Mesendoderm (in vitro differentiated cells): Measurements from ENCODE around the gene IPCEF1.
"Not testable (repeated sequence)": the region's sequence is repeated elsewhere in the genome, so short reads cannot be mapped to it uniquely, and the experiment has no call there.

Experiments used
- DNase-seq: peaks from one replicate; pipeline ENCODE4 v3.0.0; 2013
- H2AK5ac ChIP-seq: 2 replicates; pipeline ENCODE4 v1.6.1; 2013; ENCODE audit warnings: low read length, inconsistent platforms
- H2BK120ac ChIP-seq: 2 replicates; pipeline ENCODE4 v1.6.1; 2013; ENCODE audit warnings: low read depth, mild to moderate bottlenecking, low read length, moderate library complexity, mixed read lengths
- H2BK15ac ChIP-seq: replicated peaks from 2 replicates; pipeline ENCODE4 v1.6.1; 2013; ENCODE audit warnings: low read depth, mild to moderate bottlenecking, moderate library complexity
- H2BK5ac ChIP-seq: 2 replicates; pipeline ENCODE4 v1.6.1; 2013; ENCODE audit warnings: low read length, inconsistent platforms
- H3K18ac ChIP-seq: 2 replicates; pipeline ENCODE4 v1.6.1; 2013; ENCODE audit warnings: mild to moderate bottlenecking, low read length, mixed read lengths
- H3K23ac ChIP-seq: one replicate; pipeline ENCODE4 v1.6.1; 2013; ENCODE audit warnings: low read length
- H3K27ac ChIP-seq: 2 replicates; pipeline ENCODE4 v1.5.1; 2013; ENCODE audit warnings: low read depth, mild to moderate bottlenecking, inconsistent platforms, low read length, moderate library complexity
- H3K27me3 ChIP-seq: 2 replicates; pipeline ENCODE4 v1.6.1; 2013; ENCODE audit warnings: low read length, control low read depth, mild to moderate bottlenecking, inconsistent platforms; ENCODE audit not compliant: insufficient read depth, poor library complexity
- H3K36me3 ChIP-seq: 2 replicates; pipeline ENCODE4 v1.6.1; 2013; ENCODE audit warnings: low read length, inconsistent platforms; ENCODE audit not compliant: control insufficient read depth, insufficient read depth
- H3K4ac ChIP-seq: one replicate; pipeline ENCODE4 v1.6.1; 2013; ENCODE audit warnings: low read depth, mild to moderate bottlenecking, low read length, moderate library complexity
- H3K4me1 ChIP-seq: 2 replicates; pipeline ENCODE4 v1.6.1; 2013; ENCODE audit warnings: low read depth, low read length, inconsistent platforms; ENCODE audit not compliant: control insufficient read depth
- H3K4me2 ChIP-seq: 2 replicates; pipeline ENCODE4 v1.6.1; 2013; ENCODE audit warnings: low read length
- H3K4me3 ChIP-seq: 2 replicates; pipeline ENCODE4 v1.5.1; 2013; ENCODE audit warnings: mild to moderate bottlenecking, low read length
- H3K56ac ChIP-seq: one replicate; pipeline ENCODE4 v1.6.1; 2013; ENCODE audit warnings: low read length
- H3K79me1 ChIP-seq: 2 replicates; pipeline ENCODE4 v1.6.1; 2013; ENCODE audit warnings: low read length, inconsistent platforms
- H3K79me2 ChIP-seq: 2 replicates; pipeline ENCODE4 v1.6.1; 2013; ENCODE audit warnings: mild to moderate bottlenecking, low read length; ENCODE audit not compliant: control insufficient read depth, insufficient read depth
- H3K9ac ChIP-seq: 2 replicates; pipeline ENCODE4 v1.6.1; 2013; ENCODE audit warnings: low read length, inconsistent platforms
- H4K5ac ChIP-seq: one replicate; pipeline ENCODE4 v1.6.1; 2013; ENCODE audit warnings: low read length
- H4K8ac ChIP-seq: one replicate; pipeline ENCODE4 v1.6.1; 2013; ENCODE audit warnings: low read depth, mild to moderate bottlenecking, control low read depth, low read length, moderate library complexity
- WGBS: extraction: QIAGEN DNeasy Blood & Tissue Kit; methylation state at CpG from one replicate; pipeline ENCODE4 v1.1.7; 2013; ENCODE audit warnings: low lambda C conversion rate, missing lambda C conversion rate; ENCODE audit not compliant: insufficient coverage; ENCODE audit errors: extremely low coverage; 5-methylcytosine and 5-hydroxymethylcytosine counted together

The IPCEF1 gene

GRCh38 chr6:154242617-154243357 lies 113.8 kb downstream of the IPCEF1 start:
- no CpG with 5 or more reads among the region's 13 CpGs for WGBS
- Histone ChIP-seq H3K4me1 (peaks cover 14% of the 10 kb centered on the region), H3K18ac (no peak overlapping the region), H3K4ac (no peak overlapping the region), H3K27ac (no peak overlapping the region), H2BK120ac (no peak overlapping the region), H3K79me2 (no peaks in the 10 kb centered on the region), H3K4me2 (no peak overlapping the region), H4K5ac (peak overlapping the region; percentile 36), H3K79me1 (no peaks in the 10 kb centered on the region), H3K27me3 (no peaks in the 10 kb centered on the region), H3K36me3 (no peaks in the 10 kb centered on the region), H2BK15ac (no peak overlapping the region), H3K23ac (no peak overlapping the region), H2BK5ac (no peak overlapping the region), H2AK5ac (no peak overlapping the region), H4K8ac (no peak overlapping the region), H3K56ac (no peak overlapping the region), H3K4me3 (no peak overlapping the region), H3K9ac (no peak overlapping the region)
- DNase-seq: no peak

GRCh38 chr6:154241581-154241980 lies 115.0 kb downstream of the IPCEF1 start:
- H3K9ac ChIP-seq: no peak overlapping the region
- H2AK5ac ChIP-seq: no peak overlapping the region
- DNase-seq: peak; percentile 37
- no peak overlapping the region for H2BK15ac ChIP-seq
- no peak overlapping the region for H3K18ac ChIP-seq
- H3K36me3 ChIP-seq: no peaks in the 10 kb centered on the region
- no peak overlapping the region for H3K23ac ChIP-seq
- no CpG with 5 or more reads among the region's 8 CpGs for WGBS
- no peak overlapping the region for H4K8ac ChIP-seq
- H3K4me3 ChIP-seq: no peak overlapping the region
- H3K4ac ChIP-seq: no peak overlapping the region
- H2BK120ac ChIP-seq: no peak overlapping the region
- H3K79me1 ChIP-seq: no peaks in the 10 kb centered on the region
- H3K27ac ChIP-seq: no peak overlapping the region
- no peak overlapping the region for H2BK5ac ChIP-seq
- no peaks in the 10 kb centered on the region for H3K79me2 ChIP-seq
- peaks cover 11% of the 10 kb centered on the region for H3K4me1 ChIP-seq
- H3K27me3 ChIP-seq: no peaks in the 10 kb centered on the region
- no peak overlapping the region for H3K56ac ChIP-seq
- H4K5ac ChIP-seq: no peak overlapping the region
- H3K4me2 ChIP-seq: no peak overlapping the region

- H3K27me3 ChIP-seq, H2BK120ac ChIP-seq, H3K4me2 ChIP-seq, H3K4me3 ChIP-seq, H3K56ac ChIP-seq, H2BK5ac ChIP-seq, H3K36me3 ChIP-seq, H3K79me2 ChIP-seq, H4K5ac ChIP-seq, H2BK15ac ChIP-seq, H3K4ac ChIP-seq, H3K9ac ChIP-seq, H4K8ac ChIP-seq, H3K23ac ChIP-seq, H3K27ac ChIP-seq, DNase-seq, H3K4me1 ChIP-seq, H3K79me1 ChIP-seq, H3K18ac ChIP-seq, H2AK5ac ChIP-seq: not testable (repeated sequence)
- WGBS: no CpG with 5 or more reads among the region's 11 CpGs
Measured at GRCh38 chr6:154241061-154241460, 115.5 kb downstream of the IPCEF1 start.

GRCh38 chr6:154239392-154239791 lies 117.2 kb downstream of the IPCEF1 start:
- H3K56ac ChIP-seq: no peak overlapping the region
- no CpG with 5 or more reads among the region's 7 CpGs for WGBS

GRCh38 chr6:154238831-154239230 lies 117.8 kb downstream of the IPCEF1 start:
- no peak overlapping the region for H3K27ac ChIP-seq
- H3K18ac ChIP-seq: no peak overlapping the region
- no peak overlapping the region for H3K4me2 ChIP-seq
- H4K8ac ChIP-seq: no peak overlapping the region
- H2BK15ac ChIP-seq: no peak overlapping the region
- H3K4me1 ChIP-seq: peaks cover 2% of the 10 kb centered on the region
- WGBS: no CpG with 5 or more reads among the region's 2 CpGs
- no peak overlapping the region for H3K9ac ChIP-seq
- no peak overlapping the region for H2AK5ac ChIP-seq
- peak overlapping the region; percentile 86 for H4K5ac ChIP-seq
- no peak overlapping the region for H3K4ac ChIP-seq
- no peak overlapping the region for H3K23ac ChIP-seq
- H2BK5ac ChIP-seq: no peak overlapping the region
- no peak overlapping the region for H2BK120ac ChIP-seq
- H3K27me3 ChIP-seq: no peaks in the 10 kb centered on the region
- no peaks in the 10 kb centered on the region for H3K36me3 ChIP-seq
- no peak overlapping the region for H3K56ac ChIP-seq
- no peak for DNase-seq
- H3K79me2 ChIP-seq: no peaks in the 10 kb centered on the region
- H3K79me1 ChIP-seq: no peaks in the 10 kb centered on the region
- H3K4me3 ChIP-seq: no peak overlapping the region

More at GRCh38 chr6:154239392-154239791, 117.2 kb downstream of the IPCEF1 start:
- Histone ChIP-seq H2BK5ac (no peak overlapping the region), H3K23ac (no peak overlapping the region), H3K27ac (no peak overlapping the region), H3K4me1 (peaks cover 3% of the 10 kb centered on the region), H3K18ac (no peak overlapping the region), H3K79me2 (no peaks in the 10 kb centered on the region), H3K36me3 (no peaks in the 10 kb centered on the region), H3K4me2 (no peak overlapping the region), H3K4me3 (no peak overlapping the region), H3K9ac (no peak overlapping the region), H4K8ac (no peak overlapping the region), H2BK15ac (no peak overlapping the region), H2BK120ac (no peak overlapping the region), H3K4ac (no peak overlapping the region), H2AK5ac (no peak overlapping the region), H4K5ac (no peak overlapping the region), H3K79me1 (no peaks in the 10 kb centered on the region), H3K27me3 (no peaks in the 10 kb centered on the region)
- DNase-seq: no peak
